ENCODE data around the gene NAP1L4. TPM values are rescaled to one million over a fixed set of nuclear protein-coding genes. Genes with fewer than 3 reads are reported as not detected.

The NAP1L4 gene
- total and polyA plus RNA-seq, 7 donors = 121 to 153 (median 143) TPM

GRCh38 chr11:2994336-2994730 lies 2.2 kb upstream of the NAP1L4 start:
- Histone ChIP-seq H3K36me3 (ENCODE audit: insufficient read depth in 1 of 2, low read depth in 1 of 2) (no peaks in the 10 kb centered on the region), H3K4me1 (peaks cover 30% of the 10 kb centered on the region), H3K4me3 (no peak overlapping the region), H3K9me3 (no peaks in the 10 kb centered on the region), H3K27ac (no peak overlapping the region), H3K27me3 (ENCODE audit: insufficient read depth in 3 of 3, low read length in 2 of 3) (no peaks in the 10 kb centered on the region)
- DNase-seq (no peak), ATAC-seq (no peak)
- intact Hi-C loops (cut with DNase I) = no loop called here
- no peak for TF ChIP-seq CTCF (IDR thresholded peaks at IDR 0.05)
- 83 to 88% (median 85%) methylated on average over 4 of the region's 4 CpGs for WGBS, 3 donors

DNA sequence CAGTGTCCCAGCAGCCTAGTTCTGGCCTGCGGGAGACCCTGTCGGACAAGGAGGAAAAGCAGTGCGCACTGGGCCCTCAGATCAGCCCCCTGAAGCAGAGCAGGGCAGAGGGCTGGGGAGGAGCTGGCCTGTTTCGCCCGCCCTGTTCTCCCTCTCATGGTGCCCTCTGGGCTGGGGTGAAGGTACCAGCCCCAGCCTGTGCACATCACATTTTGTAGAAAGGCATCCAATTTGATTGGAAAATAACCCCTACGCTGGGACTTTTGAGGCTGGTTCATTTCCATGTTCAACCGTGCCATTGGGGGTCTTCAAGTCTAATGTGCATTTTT lies 832 bp upstream of the NAP1L4 start:
- intact Hi-C loops (cut with DNase I) = no loop called here
- H3K36me3 ChIP-seq (ENCODE audit: insufficient read depth in 1 of 2, low read depth in 1 of 2) = no peaks in the 10 kb centered on the region
- peak overlapping the region; percentile 94 for H3K4me3 ChIP-seq
- ATAC-seq = no peak
- no peak for DNase-seq
- WGBS, 3 donors = 34 to 40% (median 35%) methylated on average over 7 of the region's 7 CpGs
- H3K9me3 ChIP-seq = no peaks in the 10 kb centered on the region
- H3K27ac ChIP-seq = no peak overlapping the region
- no peaks in the 10 kb centered on the region for H3K27me3 ChIP-seq (ENCODE audit: insufficient read depth in 3 of 3, low read length in 2 of 3)
- TF ChIP-seq CTCF (IDR thresholded peaks at IDR 0.05) = no peak
- H3K4me1 ChIP-seq = peaks cover 44% of the 10 kb centered on the region

GRCh38 chr11:2991452-2992233 lies 486 bp downstream of the NAP1L4 start:
- 0 to 1% (median 0%) methylated on average over 38 to 78 of the region's 79 CpGs for WGBS, 3 donors
- ATAC-seq (peak; percentile 63 to 69 (median 66)), DNase-seq (no peak)
- peaks cover 49% of the 10 kb centered on the region for H3K4me1 ChIP-seq
- TF ChIP-seq CTCF (IDR thresholded peaks at IDR 0.05) = no peak
- H3K9me3 ChIP-seq = no peaks in the 10 kb centered on the region
- H3K4me3 ChIP-seq = peak overlapping the region; percentile 94
- intact Hi-C loops (cut with DNase I) = no loop called here
- H3K27ac ChIP-seq = peak overlapping the region; percentile 94
- H3K27me3 ChIP-seq (ENCODE audit: insufficient read depth in 3 of 3, low read length in 2 of 3) = no peaks in the 10 kb centered on the region
- H3K36me3 ChIP-seq (ENCODE audit: insufficient read depth in 1 of 2, low read depth in 1 of 2) = no peaks in the 10 kb centered on the region

DNA sequence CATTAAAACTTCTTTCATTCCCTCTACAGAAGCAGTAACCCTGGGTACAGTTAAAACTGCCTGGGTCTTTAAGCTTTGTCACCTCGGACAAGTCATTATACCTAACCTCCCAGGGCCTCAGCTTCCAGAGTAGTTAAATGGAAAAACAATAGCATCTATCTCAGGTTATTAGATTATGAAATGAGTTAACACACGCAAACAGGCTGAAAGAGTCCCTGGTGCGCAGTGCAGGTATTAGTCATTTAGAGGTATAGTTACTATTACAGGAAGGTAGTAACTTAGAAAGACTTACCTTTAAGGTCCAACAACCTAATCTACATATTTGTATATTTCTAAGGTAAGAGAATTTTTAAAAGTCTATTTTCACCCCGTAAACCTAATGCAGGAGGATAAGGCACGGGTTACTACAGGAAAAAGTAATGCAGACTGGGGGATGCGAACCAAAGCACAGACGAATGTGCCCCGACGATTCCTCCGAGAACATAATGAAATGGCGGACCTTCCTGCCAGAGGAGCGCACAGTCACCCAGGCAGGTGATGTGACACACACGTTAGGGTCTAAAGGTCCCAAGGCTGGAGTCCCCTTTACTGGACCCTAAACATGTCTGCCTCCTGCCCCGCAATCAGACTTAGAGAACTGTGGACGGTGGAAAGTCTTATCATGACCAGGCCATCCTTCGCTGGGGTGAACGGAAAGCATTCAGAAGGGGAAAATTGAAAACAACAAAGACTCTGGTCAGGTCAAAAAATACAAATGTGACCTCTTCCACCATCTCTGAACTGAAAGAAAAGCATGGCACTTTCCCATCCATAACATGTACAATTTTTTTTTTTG lies 1.3 kb downstream of the NAP1L4 start:
- ATAC-seq (peak in 1 of 4 donors; percentile 5), DNase-seq (no peak)
- intact Hi-C loops (cut with DNase I) = no loop called here
- Histone ChIP-seq H3K36me3 (ENCODE audit: insufficient read depth in 1 of 2, low read depth in 1 of 2) (no peaks in the 10 kb centered on the region), H3K27me3 (ENCODE audit: insufficient read depth in 3 of 3, low read length in 2 of 3) (no peaks in the 10 kb centered on the region), H3K4me1 (peaks cover 45% of the 10 kb centered on the region), H3K27ac (peak overlapping the region; percentile 94), H3K4me3 (peak overlapping the region; percentile 94), H3K9me3 (no peaks in the 10 kb centered on the region)
- WGBS, 3 donors = 5 to 6% (median 6%) methylated on average over 17 of the region's 17 CpGs
- TF ChIP-seq CTCF (IDR thresholded peaks at IDR 0.05) = no peak
